Common myeloid progenitor, CD34-positive (primary cell): ENCODE results near the gene LATS1.
"Not testable (repeated sequence)": the region's sequence is repeated elsewhere in the genome, so short reads cannot be mapped to it uniquely, and the experiment has no call there.

Source experiments
- CTCF ChIA-PET: fragments of 350-600 bp; sonication (Branson Sonifier 250); formaldehyde crosslinking; loops from one replicate; lab custom pipeline; 2021; ENCODE audit warnings: antibody characterized with exemption; lab: Charles Lee
- POLR2A ChIA-PET: fragments of 350-600 bp; sonication (Branson Sonifier 250); formaldehyde crosslinking; loops from one replicate; lab custom pipeline; 2021; ENCODE audit warnings: antibody characterized with exemption; lab: Charles Lee
- DNase-seq, 3 donors: peaks; one replicate each; pipeline versions ENCODE4 v3.0.0 to v3.0.0-alpha.2; 2013
- H3K27ac ChIP-seq, 2 experiments: 1 replicate in 1 of 2; 2 replicates in 1 of 2; pipeline ENCODE4 v1.7.0; 2013; ENCODE audit warnings: inconsistent platforms in 2 of 2, low read length in 2 of 2, mild to moderate bottlenecking in 2 of 2, low read depth in 1 of 2, moderate library complexity in 1 of 2; ENCODE audit not compliant: severe bottlenecking in 2 of 2, insufficient read depth in 1 of 2, poor library complexity in 1 of 2
- H3K27me3 ChIP-seq, 5 experiments: replicated peaks in 2 of 5; 1 replicate in 3 of 5; 2 replicates in 2 of 5; pipeline versions ENCODE4 v1.6.1 to v1.7.0; 2013; ENCODE audit warnings: low read length in 4 of 5, mild to moderate bottlenecking in 2 of 5, moderate library complexity in 2 of 5, inconsistent platforms in 1 of 5; ENCODE audit not compliant: insufficient read depth in 5 of 5, control insufficient read depth in 4 of 5
- H3K36me3 ChIP-seq, 4 experiments: 1 replicate in 2 of 4; 2 replicates in 2 of 4; pipeline versions ENCODE4 v1.6.1 to v1.7.0; 2013; ENCODE audit warnings: low read length in 3 of 4, control low read depth in 1 of 4, mild to moderate bottlenecking in 1 of 4; ENCODE audit not compliant: control insufficient read depth in 4 of 4, insufficient read depth in 4 of 4
- H3K4me1 ChIP-seq, 4 experiments: 1 replicate in 3 of 4; 2 replicates in 1 of 4; pipeline versions ENCODE4 v1.6.1 to v1.7.1; 2013; ENCODE audit warnings: low read length in 3 of 4, mild to moderate bottlenecking in 3 of 4, control low read depth in 1 of 4, inconsistent platforms in 1 of 4, moderate library complexity in 1 of 4; ENCODE audit not compliant: control insufficient read depth in 4 of 4, insufficient read depth in 4 of 4; ENCODE audit errors: control extremely low read depth in 1 of 4
- H3K4me3 ChIP-seq, 7 experiments: 1 replicate in 4 of 7; 2 replicates in 3 of 7; pipeline versions ENCODE4 v1.5.1 to v1.7.0; 2013; ENCODE audit warnings: mild to moderate bottlenecking in 7 of 7, low read length in 6 of 7, moderate library complexity in 6 of 7, inconsistent platforms in 2 of 7, low read depth in 2 of 7, control low read depth in 1 of 7; ENCODE audit not compliant: insufficient read depth in 4 of 7, control insufficient read depth in 1 of 7; ENCODE audit errors: extremely low read depth in 1 of 7
- H3K9me3 ChIP-seq, 5 experiments: 1 replicate in 4 of 5; 2 replicates in 1 of 5; pipeline versions ENCODE4 v1.6.1 to v1.7.1; 2013; ENCODE audit warnings: low read length in 4 of 5, mild to moderate bottlenecking in 2 of 5, inconsistent platforms in 1 of 5, low read depth in 1 of 5, moderate library complexity in 1 of 5; ENCODE audit not compliant: control insufficient read depth in 4 of 5, insufficient read depth in 2 of 5; ENCODE audit errors: control extremely low read depth in 1 of 5
- WGBS: methylation state at CpG from one replicate; pipeline ENCODE4 v1.1.5; 2013; ENCODE audit not compliant: insufficient coverage; 5-methylcytosine and 5-hydroxymethylcytosine counted together

Gene LATS1

DNA sequence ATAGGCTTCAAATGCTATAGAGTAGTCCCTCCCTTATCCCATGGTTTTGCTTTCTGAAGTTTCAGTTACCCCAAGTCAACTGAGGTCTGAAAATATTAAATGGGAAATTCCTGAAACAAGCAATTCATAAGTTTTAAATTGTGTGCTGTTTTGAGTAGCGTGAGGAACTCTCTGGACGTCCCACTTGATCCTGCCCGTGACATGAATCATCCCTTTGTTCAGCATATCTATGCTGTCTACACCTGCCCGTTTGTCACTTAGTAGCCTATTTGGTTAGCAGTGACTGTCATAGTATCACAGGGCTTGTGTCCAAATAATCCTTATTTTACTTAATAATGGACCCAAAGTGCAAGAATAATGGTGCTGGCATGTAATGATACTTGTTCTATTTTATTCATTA is 36.6 kb upstream of the LATS1 start:
- CTCF ChIA-PET: no interaction called here
- Histone ChIP-seq H3K4me1 (peaks cover 3 to 22% (median 11%) of the 10 kb centered on the region in 4 experiments), H3K36me3 (peaks cover 0 to 3% (median 0%) of the 10 kb centered on the region in 4 experiments), H3K4me3 (no peak overlapping the region), H3K9me3 (no peaks in the 10 kb centered on the region), H3K27me3 (no peaks in the 10 kb centered on the region), H3K27ac (no peak overlapping the region)
- POLR2A ChIA-PET: no interaction called here
- no peak for DNase-seq
- 100% methylated on average over 3 of the region's 4 CpGs for WGBS

DNA sequence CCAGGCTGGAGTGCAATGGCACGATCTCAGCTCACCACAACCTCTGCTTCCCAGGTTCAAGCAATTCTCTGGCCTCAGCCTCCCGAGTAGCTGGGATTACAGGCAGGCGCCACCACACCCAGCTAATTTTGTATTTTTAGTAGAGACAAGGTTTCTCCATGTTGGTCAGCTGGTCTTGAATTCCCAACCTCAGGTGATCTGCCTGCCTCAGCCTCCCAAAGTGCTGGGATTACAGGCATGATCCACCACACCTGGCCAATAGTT is 35.4 kb upstream of the LATS1 start:
- not testable (repeated sequence) for H3K36me3 ChIP-seq, H3K9me3 ChIP-seq, DNase-seq, H3K27ac ChIP-seq, H3K4me3 ChIP-seq, H3K27me3 ChIP-seq
- no CpG with 5 or more reads among the region's 3 CpGs for WGBS
- ChIA-PET CTCF (interaction anchor here (1.1 to 1.3 kb wide), 3 partner anchors 25 to 70 kb away, joined by 3 to 4 read pairs (median 3); no protein-coding TSS in a partner anchor), POLR2A (interaction anchor here (0.6 kb wide), 1 partner anchor 79 kb away, joined by 3 read pairs; no protein-coding TSS in a partner anchor)
- H3K4me1 ChIP-seq: peaks cover 3 to 26% (median 14%) of the 10 kb centered on the region in 4 experiments

DNA sequence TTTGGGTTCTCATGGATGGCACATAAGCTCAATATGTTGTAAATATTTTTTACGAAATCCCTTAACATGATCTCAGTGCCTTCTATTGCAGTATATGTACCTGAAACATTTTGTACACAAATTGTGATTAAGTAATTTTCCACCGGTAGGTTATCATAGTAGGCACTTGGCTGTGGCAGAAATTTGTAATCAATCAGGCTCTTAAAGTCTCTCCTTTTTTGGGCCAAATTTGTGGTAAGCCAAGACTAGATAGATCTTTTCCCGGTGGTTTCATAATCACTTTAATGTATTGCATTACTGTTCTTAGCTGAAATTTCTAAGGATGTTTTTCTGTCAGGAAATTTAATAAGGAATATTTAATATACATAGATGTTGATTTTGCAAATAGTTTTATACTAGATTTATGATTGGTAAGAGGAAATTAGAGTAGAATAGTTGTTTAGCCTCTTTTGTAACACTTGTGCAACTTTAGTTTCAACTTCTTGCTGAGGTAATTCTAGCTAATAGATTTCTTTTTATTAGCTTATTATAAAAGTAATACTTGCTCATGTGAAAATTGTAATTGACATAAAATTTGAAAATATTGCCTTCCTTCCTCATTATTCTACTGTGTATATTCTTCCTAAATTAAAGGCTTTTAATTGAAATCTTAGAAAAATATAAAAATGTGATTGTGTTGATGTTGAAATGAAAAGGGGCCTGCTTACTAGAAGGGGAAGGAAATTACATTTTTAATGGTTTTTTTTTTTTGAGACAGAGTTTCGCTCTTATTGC is 34.9 kb upstream of the LATS1 start:
- H3K9me3 ChIP-seq: no peaks in the 10 kb centered on the region
- no peaks in the 10 kb centered on the region for H3K27me3 ChIP-seq
- DNase-seq: no peak
- no CpG with 5 or more reads among the region's 4 CpGs for WGBS
- peaks cover 3 to 26% (median 14%) of the 10 kb centered on the region in 4 experiments for H3K4me1 ChIP-seq
- H3K27ac ChIP-seq: no peak overlapping the region
- ChIA-PET POLR2A (interaction anchor here (0.6 to 0.8 kb wide), 2 partner anchors 34 to 79 kb away, joined by 3 read pairs; partner anchors contain the start of gene LATS1), CTCF (interaction anchor here (1.1 to 1.3 kb wide), 3 partner anchors 24 to 70 kb away, joined by 3 to 4 read pairs (median 3); no protein-coding TSS in a partner anchor)
- H3K36me3 ChIP-seq: no peaks in the 10 kb centered on the region
- no peak overlapping the region for H3K4me3 ChIP-seq

DNA sequence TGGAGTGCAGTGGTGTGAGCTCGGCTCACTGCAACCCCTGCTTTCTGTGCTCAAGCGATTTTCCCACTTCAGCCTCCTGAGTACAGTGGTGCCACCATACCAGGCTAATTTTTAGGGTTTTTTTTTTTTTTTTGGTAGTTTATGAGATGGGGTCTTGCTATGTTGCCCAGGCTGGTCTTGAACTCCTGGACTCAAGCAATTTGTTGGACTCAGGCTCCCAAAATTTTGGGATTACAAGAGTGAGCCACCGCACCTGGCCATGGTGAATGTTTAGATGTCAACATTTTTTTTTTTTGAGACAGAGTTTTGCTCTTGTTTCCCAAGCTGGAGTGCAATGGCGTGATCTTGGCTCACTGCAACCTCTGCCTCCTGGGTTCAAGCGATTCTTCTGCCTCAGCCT is 34.0 kb upstream of the LATS1 start:
- WGBS: 100% methylated on average over 1 of the region's 5 CpGs
- H3K9me3 ChIP-seq, H3K27ac ChIP-seq, H3K27me3 ChIP-seq, H3K4me3 ChIP-seq, CTCF ChIA-PET, H3K36me3 ChIP-seq, DNase-seq: not testable (repeated sequence)
- peaks cover 3 to 26% (median 14%) of the 10 kb centered on the region in 4 experiments for H3K4me1 ChIP-seq
- POLR2A ChIA-PET: interaction anchor here (0.7 kb wide), 1 partner anchor 120 kb away, joined by 3 read pairs; no protein-coding TSS in a partner anchor

DNA sequence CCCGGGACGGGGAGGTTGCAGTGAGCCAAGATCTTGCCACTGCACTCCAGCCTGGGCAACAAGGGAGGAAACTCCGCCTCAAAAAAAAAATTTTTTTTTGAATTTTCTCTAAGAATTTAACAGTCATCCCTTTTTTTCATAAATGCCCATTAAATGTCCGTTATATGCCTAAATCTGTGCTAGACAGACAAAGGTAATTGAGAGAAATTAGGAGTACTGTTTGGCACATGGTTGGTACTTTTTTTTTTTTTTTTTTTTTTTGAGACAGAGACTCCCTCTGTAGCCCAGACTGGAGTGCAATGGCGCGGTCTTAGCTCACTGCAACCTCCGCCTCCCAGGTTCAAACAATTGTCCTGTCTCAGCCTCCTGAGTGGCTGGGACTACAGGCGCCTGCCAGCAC is 33.3 kb upstream of the LATS1 start:
- Histone ChIP-seq H3K4me1 (peaks cover 3 to 31% (median 16%) of the 10 kb centered on the region in 4 experiments), H3K4me3 (peak overlapping the region in 2 of 7 experiments; percentile 96 to 98), H3K27me3 (no peaks in the 10 kb centered on the region), H3K9me3 (no peaks in the 10 kb centered on the region), H3K36me3 (no peaks in the 10 kb centered on the region), H3K27ac (peak overlapping the region in 1 of 2 experiments; percentile 34)
- 94% methylated on average over 5 of the region's 8 CpGs for WGBS
- POLR2A ChIA-PET: interaction anchor here (0.6 kb wide), 1 partner anchor 779 kb away, joined by 3 read pairs; no protein-coding TSS in a partner anchor
- CTCF ChIA-PET: no interaction called here
- DNase-seq: no peak

DNA sequence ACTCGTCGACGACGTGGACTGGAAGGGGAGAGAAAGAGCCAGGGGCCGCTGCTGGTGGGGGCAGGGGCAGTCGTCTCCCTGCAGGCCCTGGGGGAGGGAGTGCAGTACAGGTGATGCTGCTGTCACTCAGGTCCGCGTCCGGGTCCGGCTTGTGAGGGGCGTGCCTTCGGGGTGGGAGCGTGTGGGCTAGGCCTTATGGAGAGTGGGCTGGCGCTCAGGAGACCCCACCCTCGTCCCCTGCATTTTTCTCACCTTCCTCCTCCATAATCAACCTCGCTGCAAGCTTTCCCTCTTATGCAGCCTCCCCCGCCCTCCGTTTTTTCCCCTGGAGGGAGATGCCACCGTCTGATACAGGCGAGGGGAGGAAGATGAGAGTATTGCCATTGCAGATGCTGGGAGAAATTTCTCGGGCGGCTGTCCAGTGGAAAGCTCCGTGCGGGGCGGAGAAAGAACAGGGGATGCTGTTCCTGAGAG is 32.3 kb upstream of the LATS1 start:
- Histone ChIP-seq H3K27me3 (no peaks in the 10 kb centered on the region), H3K4me1 (peaks cover 8 to 32% (median 22%) of the 10 kb centered on the region in 4 experiments), H3K27ac (peak overlapping the region; percentile 46 to 89), H3K36me3 (no peaks in the 10 kb centered on the region), H3K4me3 (peak overlapping the region; percentile 69 to 98 (median 90)), H3K9me3 (no peaks in the 10 kb centered on the region)
- ChIA-PET POLR2A (interaction anchor here (0.6 to 1.3 kb wide), 4 partner anchors 11 to 65 kb away, joined by 3 to 6 read pairs (median 3); partner anchors contain the start of gene LATS1), CTCF (interaction anchor here (1.6 to 1.7 kb wide), 2 partner anchors 9 to 13 kb away, joined by 3 to 4 read pairs; no protein-coding TSS in a partner anchor)
- under 1% methylated on average over 17 of the region's 25 CpGs for WGBS
- peak; percentile 42 to 66 (median 61) for DNase-seq
